ENCODE data around the gene RBM39.

Gene RBM39

GRCh38 chr20:35774391-35774790 lies 32.3 kb upstream of the RBM39 start:
- ChIA-PET POLR2A (no interaction called here), CTCF (no interaction called here)
- no peak for DNase-seq (ENCODE audit: extremely low spot score)
- no peak for TF ChIP-seq CTCF (IDR thresholded peaks at IDR 0.05; ENCODE audit: control extremely low read depth, extremely low read depth, low read depth, missing control alignments)

GRCh38 chr20:35773154-35773751 lies 31.2 kb upstream of the RBM39 start:
- POLR2A ChIA-PET, result no interaction called here
- DNase-seq (ENCODE audit: extremely low spot score), result peak; percentile 40
- CTCF ChIA-PET, result interaction anchor here (1.6 to 3.7 kb wide), 2 partner anchors 19 to 29 kb away, joined by 3 to 27 read pairs; partner anchors contain the start of gene RBM39
- TF ChIP-seq CTCF (IDR thresholded peaks at IDR 0.05; ENCODE audit: control extremely low read depth, extremely low read depth, low read depth, missing control alignments), result no peak

- no peak for DNase-seq (ENCODE audit: extremely low spot score)
- no peak for TF ChIP-seq CTCF (IDR thresholded peaks at IDR 0.05; ENCODE audit: control extremely low read depth, extremely low read depth, low read depth, missing control alignments)
- ChIA-PET CTCF (interaction anchor here (0.9 to 3.7 kb wide), 3 partner anchors 9 to 28 kb away, joined by 3 to 27 read pairs (median 4); partner anchors contain the start of gene RBM39), POLR2A (interaction anchor here (0.9 to 2.5 kb wide), 3 partner anchors 30 to 42 kb away, joined by 3 to 21 read pairs (median 4); partner anchors contain the start of gene RBM39)
These were observed 30.6 kb upstream of the RBM39 start for GRCh38 chr20:35772563-35773058.

GRCh38 chr20:35771689-35772562 lies 29.9 kb upstream of the RBM39 start, which contains the start of gene PHF20:
TSS of gene PHF20 (plus strand) at chr20:35772015. CDS start at chr20:35801523, 29,508 bp downstream.
- ChIA-PET CTCF (interaction anchor here (0.9 to 3.7 kb wide), 5 partner anchors 10 to 28 kb away, joined by 3 to 27 read pairs (median 4); partner anchors contain the start of gene RBM39), POLR2A (interaction anchor here (0.6 to 2.5 kb wide), 5 partner anchors 10 to 44 kb away, joined by 3 to 21 read pairs (median 4); partner anchors contain the start of gene RBM39)

GRCh38 chr20:35771367-35771688 lies 29.3 kb upstream of the RBM39 start:
- POLR2A ChIA-PET, result interaction anchor here (0.6 to 2.5 kb wide), 4 partner anchors 9 to 44 kb away, joined by 4 to 21 read pairs (median 4); partner anchors contain the start of gene RBM39
- no peak for DNase-seq (ENCODE audit: extremely low spot score)
- no peak for TF ChIP-seq CTCF (IDR thresholded peaks at IDR 0.05; ENCODE audit: control extremely low read depth, extremely low read depth, low read depth, missing control alignments)
- CTCF ChIA-PET, result interaction anchor here (1.2 to 3.7 kb wide), 3 partner anchors 9 to 27 kb away, joined by 3 to 27 read pairs (median 4); partner anchors contain the start of gene RBM39

More at GRCh38 chr20:35771689-35772562, 29.9 kb upstream of the RBM39 start, which contains the start of gene PHF20:
- peak; percentile 96 for DNase-seq (ENCODE audit: extremely low spot score)
- TF ChIP-seq CTCF (IDR thresholded peaks at IDR 0.05; ENCODE audit: control extremely low read depth, extremely low read depth, low read depth, missing control alignments), result no peak

Data from GM10248 (cell line).